Type B pancreatic cell (in vitro differentiated cells): ENCODE data around the gene FBXW12. TPM values are rescaled to one million over a fixed set of nuclear protein-coding genes. Genes with fewer than 3 reads are reported as not detected.

Experiments
- DNase-seq: peaks from one replicate; pipeline ENCODE4 v3.0.0; 2021; ENCODE audit warnings: mixed read lengths; ENCODE audit not compliant: unreplicated experiment; ENCODE audit errors: extremely low spot score
- H3K27ac Mint-ChIP-seq: 2 replicates; pipeline ENCODE4 v1.8.0; 2021; ENCODE audit warnings: mild to moderate bottlenecking, mixed read lengths
- H3K27me3 Mint-ChIP-seq: 2 replicates; pipeline ENCODE4 v1.8.0; 2021; ENCODE audit warnings: mixed read lengths
- H3K36me3 Mint-ChIP-seq: 2 replicates; pipeline ENCODE4 v1.8.0; 2021; ENCODE audit warnings: mixed read lengths
- H3K4me1 Mint-ChIP-seq: one replicate; pipeline ENCODE4 v1.8.0; 2021; ENCODE audit warnings: mixed read lengths; ENCODE audit not compliant: unreplicated experiment
- H3K4me3 Mint-ChIP-seq: 2 replicates; pipeline ENCODE4 v1.8.0; 2021; ENCODE audit warnings: mild to moderate bottlenecking, mixed read lengths
- H3K9me3 Mint-ChIP-seq: 2 replicates; pipeline ENCODE4 v1.8.0; 2021; ENCODE audit warnings: mixed read lengths
- CTCF ChIP-seq: fragments of 200-600 bp; sonication (generic); conservative IDR thresholded peaks from 2 replicates; pipeline ENCODE4 v1.5.0; 2021; ENCODE audit warnings: antibody characterized with exemption, mild to moderate bottlenecking
- total RNA-seq: library from RNA; stranded (reverse); gene quantifications from 2 replicates; pipeline ENCODE4 v1.2.1, GENCODE V29; 2021; ENCODE audit warnings: low replicate concordance

The FBXW12 gene
- total RNA-seq, 1 donor from 2014 or later: not detected

DNA sequence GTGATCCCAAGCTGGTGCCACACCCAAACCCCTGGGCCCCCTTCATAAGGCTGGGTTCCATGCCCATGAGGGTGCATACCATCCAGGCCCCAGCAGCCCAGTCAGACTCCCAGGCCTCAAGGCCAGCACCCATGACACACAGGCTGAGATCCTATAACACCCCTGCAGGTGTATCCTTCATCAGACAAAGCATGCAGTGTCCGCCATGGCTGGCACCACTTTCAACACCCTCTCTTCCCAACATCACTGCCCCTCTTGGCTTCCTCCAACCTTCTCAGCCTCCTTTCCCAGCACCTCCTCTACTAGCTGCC is 64.4 kb downstream of the FBXW12 start:
- Mint-ChIP-seq H3K4me3 (no peak overlapping the region), H3K36me3 (peaks cover 12% of the 10 kb centered on the region), H3K4me1 (peaks cover 24% of the 10 kb centered on the region), H3K9me3 (no peaks in the 10 kb centered on the region), H3K27me3 (no peaks in the 10 kb centered on the region), H3K27ac (no peak overlapping the region)
- no peak for TF ChIP-seq CTCF
- no peak for DNase-seq

GRCh38 chr3:48436855-48437254 is 64.8 kb downstream of the FBXW12 start:
- no peaks in the 10 kb centered on the region for H3K9me3 Mint-ChIP-seq
- no peak overlapping the region for H3K27ac Mint-ChIP-seq
- TF ChIP-seq CTCF: no peak
- H3K4me1 Mint-ChIP-seq: peaks cover 22% of the 10 kb centered on the region
- H3K4me3 Mint-ChIP-seq: no peak overlapping the region
- no peak for DNase-seq
- no peaks in the 10 kb centered on the region for H3K27me3 Mint-ChIP-seq
- peaks cover 9% of the 10 kb centered on the region for H3K36me3 Mint-ChIP-seq

- peaks cover 4% of the 10 kb centered on the region for H3K36me3 Mint-ChIP-seq
- H3K4me1 Mint-ChIP-seq: peaks cover 21% of the 10 kb centered on the region
- no peaks in the 10 kb centered on the region for H3K9me3 Mint-ChIP-seq
- no peak overlapping the region for H3K4me3 Mint-ChIP-seq
- DNase-seq: no peak
- H3K27me3 Mint-ChIP-seq: no peaks in the 10 kb centered on the region
- no peak for TF ChIP-seq CTCF
- no peak overlapping the region for H3K27ac Mint-ChIP-seq
These were observed 65.8 kb downstream of the FBXW12 start for GRCh38 chr3:48437812-48438211.

DNA sequence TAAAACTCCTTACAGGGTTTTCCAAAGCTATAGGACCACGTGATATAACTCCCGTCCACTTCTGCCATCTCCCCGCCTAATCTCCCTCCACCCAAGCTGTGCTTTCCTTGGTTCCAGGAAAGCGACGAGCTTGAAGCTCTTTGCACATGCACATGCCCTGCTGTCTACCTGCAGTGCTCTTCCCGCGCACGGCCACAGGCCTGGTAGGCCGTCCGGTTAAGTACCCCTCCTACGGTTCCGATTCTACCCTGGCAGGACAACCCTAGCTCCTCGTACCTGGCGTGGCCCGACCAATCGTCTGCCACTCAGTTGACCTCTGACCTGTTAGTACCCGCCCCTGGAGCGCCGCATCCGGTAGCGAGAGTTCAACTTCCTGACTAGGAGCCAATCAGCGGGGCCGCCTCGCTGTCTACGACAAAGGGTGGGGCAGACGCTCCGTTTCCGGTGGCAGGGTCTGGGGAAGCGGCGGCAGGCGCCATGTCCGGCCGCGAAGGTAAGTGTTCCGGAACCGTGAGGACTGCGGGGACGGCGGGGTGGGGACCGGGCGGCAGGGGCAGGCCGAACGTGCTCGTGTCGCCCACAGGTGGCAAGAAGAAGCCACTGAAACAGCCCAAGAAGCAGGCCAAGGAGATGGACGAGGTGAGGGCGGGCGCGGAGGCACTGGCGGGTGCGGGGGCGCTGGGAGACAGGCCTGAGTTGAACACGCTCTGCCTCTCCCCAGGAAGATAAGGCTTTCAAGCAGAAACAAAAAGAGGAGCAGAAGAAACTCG is 68.0 kb downstream of the FBXW12 start, which contains the start of the genes CCDC51 and TMA7:
TSS of gene CCDC51 (minus strand) at position 300 of the 770 bp plus-strand sequence. CDS start 4,991 bp downstream, outside the sequence.
TSS of gene TMA7 (plus strand) at position 438 of the 770 bp plus-strand sequence. CDS start at position 478, 40 bp downstream.
- DNase-seq: peak; percentile 97
- H3K27ac Mint-ChIP-seq: peak within 1 kb of the TSS; percentile 95
- H3K4me1 Mint-ChIP-seq: peaks cover 14% of the 10 kb centered on the region
- TF ChIP-seq CTCF: no peak
- H3K9me3 Mint-ChIP-seq: no peaks in the 10 kb centered on the region
- peak within 1 kb of the TSS; percentile 98 for H3K4me3 Mint-ChIP-seq
- H3K27me3 Mint-ChIP-seq: no peaks in the 10 kb centered on the region
- no peaks in the 10 kb centered on the region for H3K36me3 Mint-ChIP-seq

DNA sequence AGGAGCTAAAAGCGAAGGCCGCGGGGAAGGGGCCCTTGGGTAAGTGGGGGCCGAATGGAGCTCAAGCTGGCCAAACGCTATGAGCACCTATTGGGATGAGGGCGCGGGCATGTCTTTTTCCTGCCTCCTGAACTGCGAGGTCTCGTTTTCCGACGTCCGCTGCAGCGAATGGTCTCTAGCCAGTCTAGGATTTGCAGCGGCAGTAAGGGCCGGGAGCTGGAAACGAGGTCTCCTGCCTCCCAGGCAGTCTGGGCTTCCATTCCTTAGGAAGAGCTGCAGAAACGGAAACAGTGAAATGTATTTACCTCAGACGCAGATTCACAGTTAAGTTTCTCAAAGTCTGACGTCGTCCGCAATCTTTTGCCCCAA is 68.6 kb downstream of the FBXW12 start:
- TF ChIP-seq CTCF: no peak
- peak overlapping the region; percentile 95 for H3K27ac Mint-ChIP-seq
- peak overlapping the region; percentile 98 for H3K4me3 Mint-ChIP-seq
- no peaks in the 10 kb centered on the region for H3K9me3 Mint-ChIP-seq
- H3K27me3 Mint-ChIP-seq: no peaks in the 10 kb centered on the region
- H3K36me3 Mint-ChIP-seq: no peaks in the 10 kb centered on the region
- DNase-seq: no peak
- H3K4me1 Mint-ChIP-seq: peaks cover 16% of the 10 kb centered on the region
